Measurements from ENCODE around the gene NMT1. TPM values are rescaled to one million over a fixed set of nuclear protein-coding genes. Genes with fewer than 3 reads are reported as not detected.
A peak's percentile ranks its signal among the peaks of the same experiment; 100 is the strongest.

The NMT1 gene
- total RNA-seq, 2 experiments from 2014 or later: 132 to 141 TPM

GRCh38 chr17:45107293-45108010 lies 46.3 kb downstream of the NMT1 start:
- Mint-ChIP-seq H3K27me3 (no peaks in the 10 kb centered on the region), H3K4me1 (no peaks in the 10 kb centered on the region), H3K36me3 (peaks cover 14% of the 10 kb centered on the region), H3K27ac (no peak overlapping the region), H3K9me3 (no peaks in the 10 kb centered on the region), H3K4me3 (no peak overlapping the region)
- no peak for DNase-seq
- POLR2A ChIA-PET: no interaction called here
- no peak for ATAC-seq (ENCODE audit: low read depth)

- Mint-ChIP-seq H3K27ac (no peak overlapping the region), H3K4me1 (no peaks in the 10 kb centered on the region), H3K4me3 (no peak overlapping the region), H3K9me3 (no peaks in the 10 kb centered on the region), H3K27me3 (no peaks in the 10 kb centered on the region), H3K36me3 (peaks cover 9% of the 10 kb centered on the region)
- ATAC-seq (ENCODE audit: low read depth): peak; percentile 23
- DNase-seq: no peak
- POLR2A ChIA-PET: no interaction called here
Observed at GRCh38 chr17:45108051-45108450, 46.9 kb downstream of the NMT1 start.

- DNase-seq (no peak), ATAC-seq (ENCODE audit: low read depth) (no peak)
- Mint-ChIP-seq H3K36me3 (peaks cover 4% of the 10 kb centered on the region), H3K9me3 (no peaks in the 10 kb centered on the region), H3K27me3 (no peaks in the 10 kb centered on the region), H3K4me1 (no peaks in the 10 kb centered on the region), H3K4me3 (no peak overlapping the region), H3K27ac (no peak overlapping the region)
- POLR2A ChIA-PET: no interaction called here
Observed at GRCh38 chr17:45108595-45109521, 47.7 kb downstream of the NMT1 start.

DNA sequence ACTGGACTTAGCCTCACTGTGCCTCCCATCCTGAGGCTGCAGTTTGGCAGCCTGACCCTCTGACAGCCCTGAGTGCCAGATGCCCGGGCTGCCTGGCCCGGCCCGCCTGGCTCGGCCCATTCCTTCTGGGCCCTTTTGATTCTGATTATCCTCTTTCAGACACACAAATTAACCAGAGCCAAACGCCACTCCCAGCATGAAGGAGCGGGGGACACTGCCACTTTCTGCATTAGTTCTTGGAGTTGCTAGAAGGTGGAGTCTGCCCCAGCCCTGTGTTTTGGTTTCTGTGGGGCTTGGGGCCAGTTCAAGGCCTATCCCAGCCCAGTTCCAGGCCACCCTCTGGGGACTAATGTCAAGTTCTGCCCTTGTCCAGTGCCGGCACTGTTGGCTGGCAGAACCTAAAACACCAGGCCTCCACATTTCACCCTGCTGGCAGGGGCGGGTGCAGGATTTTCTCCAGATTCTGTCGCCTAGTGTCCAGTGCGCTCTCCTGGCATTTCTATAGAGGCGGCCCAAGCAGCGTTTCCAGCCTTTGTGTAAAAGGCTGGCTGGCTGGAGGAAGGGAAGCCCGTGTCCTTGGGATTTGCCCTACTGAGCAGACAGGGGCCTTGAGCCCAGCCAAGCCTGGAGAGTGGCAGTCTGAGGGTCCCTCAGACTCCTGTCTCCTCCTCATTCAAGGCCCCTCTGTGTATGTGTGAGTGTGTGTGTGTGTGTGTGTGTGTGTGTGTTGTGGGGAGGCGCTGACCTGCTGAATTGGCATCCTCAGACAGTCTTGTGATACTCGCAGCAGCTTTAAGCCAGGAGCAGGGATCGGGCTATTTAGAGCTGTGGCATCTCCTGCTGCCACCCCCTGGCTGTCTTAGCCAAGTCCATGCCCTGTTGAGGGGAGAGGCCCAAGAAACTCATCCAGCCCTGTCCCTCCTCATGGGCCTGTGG lies 49.8 kb downstream of the NMT1 start:
- no peak overlapping the region for H3K27ac Mint-ChIP-seq
- ATAC-seq (ENCODE audit: low read depth): no peak

GRCh38 chr17:45111850-45112249 lies 50.7 kb downstream of the NMT1 start:
- no peaks in the 10 kb centered on the region for H3K9me3 Mint-ChIP-seq
- H3K4me1 Mint-ChIP-seq: no peaks in the 10 kb centered on the region
- ATAC-seq (ENCODE audit: low read depth) (no peak), DNase-seq (no peak)
- H3K4me3 Mint-ChIP-seq: no peak overlapping the region
- no peak overlapping the region for H3K27ac Mint-ChIP-seq
- no peaks in the 10 kb centered on the region for H3K36me3 Mint-ChIP-seq
- POLR2A ChIA-PET: interaction anchor here (0.7 kb wide), 1 partner anchor 69 kb away, joined by 4 read pairs; no protein-coding TSS in a partner anchor
- H3K27me3 Mint-ChIP-seq: peaks cover 1% of the 10 kb centered on the region

More for the DNA sequence above, 49.8 kb downstream of the NMT1 start:
- no peaks in the 10 kb centered on the region for H3K36me3 Mint-ChIP-seq
- no peak for DNase-seq
- POLR2A ChIA-PET: no interaction called here
- no peaks in the 10 kb centered on the region for H3K27me3 Mint-ChIP-seq
- H3K4me3 Mint-ChIP-seq: no peak overlapping the region
- H3K9me3 Mint-ChIP-seq: no peaks in the 10 kb centered on the region
- H3K4me1 Mint-ChIP-seq: no peaks in the 10 kb centered on the region

- Mint-ChIP-seq H3K36me3 (no peaks in the 10 kb centered on the region), H3K27me3 (peaks cover 1% of the 10 kb centered on the region), H3K4me3 (no peak overlapping the region), H3K27ac (no peak overlapping the region), H3K9me3 (no peaks in the 10 kb centered on the region), H3K4me1 (no peaks in the 10 kb centered on the region)
- DNase-seq (no peak), ATAC-seq (ENCODE audit: low read depth) (no peak)
- POLR2A ChIA-PET: no interaction called here
Observed at GRCh38 chr17:45112559-45113423, 51.7 kb downstream of the NMT1 start.

DNA sequence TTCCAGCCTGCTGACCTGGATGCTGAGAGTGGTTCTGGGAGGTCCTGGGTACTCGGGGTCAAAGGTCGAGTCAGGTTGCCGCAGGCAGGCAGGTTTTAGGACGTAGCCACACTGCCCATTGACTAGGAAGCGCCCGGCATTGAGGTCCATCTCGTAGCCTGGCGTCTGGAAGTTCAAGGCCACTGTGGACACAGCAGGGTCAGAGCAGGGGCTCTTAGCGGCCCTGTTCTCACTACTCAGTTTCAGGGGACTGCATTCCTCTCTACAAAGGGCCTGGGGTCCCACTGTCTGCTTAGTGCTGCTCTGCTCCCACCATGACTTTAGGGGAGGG lies 52.3 kb downstream of the NMT1 start:
- H3K4me3 Mint-ChIP-seq: no peak overlapping the region
- DNase-seq (no peak), ATAC-seq (ENCODE audit: low read depth) (no peak)
- no peaks in the 10 kb centered on the region for H3K4me1 Mint-ChIP-seq
- H3K27me3 Mint-ChIP-seq: peaks cover 1% of the 10 kb centered on the region
- no peaks in the 10 kb centered on the region for H3K9me3 Mint-ChIP-seq
- H3K36me3 Mint-ChIP-seq: no peaks in the 10 kb centered on the region
- H3K27ac Mint-ChIP-seq: no peak overlapping the region
- POLR2A ChIA-PET: no interaction called here

DNA sequence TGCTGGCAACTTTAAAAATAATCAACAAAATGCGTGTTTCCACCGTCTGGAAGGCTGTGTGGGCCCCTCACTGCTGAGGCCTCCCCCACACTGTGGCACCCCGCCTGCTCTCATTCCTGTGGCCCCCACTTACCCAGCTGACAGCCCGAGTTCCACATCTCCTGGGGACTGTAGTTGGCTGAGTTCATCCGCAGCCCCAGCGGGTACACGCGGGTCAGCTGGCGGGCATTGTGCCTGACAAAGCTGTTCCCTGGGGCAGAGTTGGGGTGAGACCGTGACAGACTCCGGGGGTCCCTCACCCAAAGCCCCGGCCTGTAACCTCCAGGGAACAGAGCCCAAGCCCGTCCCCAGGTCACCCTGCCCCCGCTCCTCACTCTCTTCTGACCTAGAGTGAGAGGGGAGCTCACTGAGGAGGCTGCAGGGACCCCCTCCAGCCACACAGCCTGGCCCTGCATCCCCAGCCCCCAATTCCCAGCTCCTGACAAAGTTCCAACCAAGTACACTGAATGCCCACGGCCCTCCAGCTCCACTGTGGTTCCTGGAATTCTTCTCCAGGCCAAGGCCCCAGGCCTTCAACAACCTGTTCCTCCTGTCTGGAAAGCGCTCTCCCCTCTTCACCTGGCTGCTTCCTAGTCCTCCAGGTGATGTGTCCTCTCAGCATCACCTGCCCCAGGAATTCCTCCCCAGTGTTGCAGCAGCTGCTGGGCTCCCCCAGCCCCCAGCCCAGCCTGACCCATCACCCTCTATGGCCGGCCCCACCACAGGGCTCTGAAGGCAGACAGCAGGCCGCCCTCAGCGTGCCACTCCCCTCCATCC lies 53.2 kb downstream of the NMT1 start:
- POLR2A ChIA-PET: no interaction called here
- no peak for DNase-seq
- Mint-ChIP-seq H3K4me3 (no peak overlapping the region), H3K27ac (no peak overlapping the region), H3K27me3 (peaks cover 1% of the 10 kb centered on the region), H3K4me1 (no peaks in the 10 kb centered on the region), H3K9me3 (no peaks in the 10 kb centered on the region), H3K36me3 (no peaks in the 10 kb centered on the region)
- ATAC-seq (ENCODE audit: low read depth): no peak

- Mint-ChIP-seq H3K4me1 (no peaks in the 10 kb centered on the region), H3K36me3 (no peaks in the 10 kb centered on the region), H3K4me3 (no peak overlapping the region), H3K27me3 (peaks cover 4% of the 10 kb centered on the region), H3K9me3 (no peaks in the 10 kb centered on the region), H3K27ac (no peak overlapping the region)
- DNase-seq (no peak), ATAC-seq (ENCODE audit: low read depth) (no peak)
- POLR2A ChIA-PET: no interaction called here
Observed at GRCh38 chr17:45115015-45115625, 54.0 kb downstream of the NMT1 start.

GRCh38 chr17:45115871-45116270 lies 54.8 kb downstream of the NMT1 start:
- H3K9me3 Mint-ChIP-seq: no peaks in the 10 kb centered on the region
- H3K27me3 Mint-ChIP-seq: peaks cover 4% of the 10 kb centered on the region
- ATAC-seq (ENCODE audit: low read depth) (no peak), DNase-seq (no peak)
- no peak overlapping the region for H3K27ac Mint-ChIP-seq
- no peaks in the 10 kb centered on the region for H3K4me1 Mint-ChIP-seq
- H3K36me3 Mint-ChIP-seq: no peaks in the 10 kb centered on the region
- no peak overlapping the region for H3K4me3 Mint-ChIP-seq
- POLR2A ChIA-PET: no interaction called here

DNA sequence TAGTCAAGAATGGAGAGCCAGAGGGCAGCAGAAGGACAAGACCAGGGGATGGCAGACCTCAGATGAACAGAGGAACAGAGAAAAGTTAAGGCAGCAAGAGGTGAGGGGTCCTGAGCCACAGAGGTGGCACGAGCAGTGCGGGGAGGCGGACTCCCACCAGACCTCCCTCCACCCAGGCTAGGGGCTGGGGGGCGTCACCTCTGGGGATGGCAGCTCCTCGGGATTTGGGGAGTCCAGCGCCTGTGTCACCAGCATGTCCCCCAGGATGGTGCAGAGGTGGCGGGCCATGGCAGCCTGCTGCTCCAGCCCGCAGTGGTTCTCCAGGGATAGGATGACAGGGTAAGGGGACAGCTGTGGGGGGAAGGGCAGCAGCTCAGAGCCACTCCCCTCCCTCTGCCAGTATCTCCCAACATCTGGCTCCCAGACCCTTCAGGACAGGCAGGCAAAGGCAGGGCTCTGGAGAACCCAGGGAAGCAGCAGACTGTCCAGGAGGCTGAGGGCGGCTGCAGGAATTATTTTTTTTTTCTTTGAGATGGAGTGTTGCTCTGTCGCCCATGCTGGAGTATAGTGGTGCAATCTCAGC lies 55.4 kb downstream of the NMT1 start:
- Mint-ChIP-seq H3K4me1 (no peaks in the 10 kb centered on the region), H3K27me3 (peaks cover 6% of the 10 kb centered on the region), H3K4me3 (no peak overlapping the region), H3K9me3 (no peaks in the 10 kb centered on the region), H3K27ac (no peak overlapping the region), H3K36me3 (no peaks in the 10 kb centered on the region)
- POLR2A ChIA-PET: no interaction called here
- DNase-seq (no peak), ATAC-seq (ENCODE audit: low read depth) (no peak)

Measured in activated naive CD8-positive, alpha-beta T cell treated with anti-CD3 and anti-CD28 coated beads, Interleukin-2, amount 10 ng/mL, durations not matched to agents 7 days and 5 days (primary cell).